HepG2 (cell line): ENCODE data around the gene OR6B1. TPM values are rescaled to one million over a fixed set of nuclear protein-coding genes. Genes with fewer than 3 reads are reported as not detected.

Source experiments
- ATAC-seq: fragments of 200-7000 bp; cut with Tn5 transposase; 3 replicates; pipeline ENCODE4 v1.9.1; 2020; ENCODE audit warnings: mild to moderate bottlenecking, moderate library complexity
- BruUV-seq: library from RNA; stranded (reverse); fragments of 400-500 nt; replicated peaks from 2 replicates; lab custom pipeline; 2021; lab: Mats Ljungman, UMichigan
- CTCF ChIA-PET: fragments of 300-600 bp; formaldehyde crosslinking; extraction: SDS; loops from one replicate; lab custom pipeline; 2021; ENCODE audit warnings: low total read pairs, inconsistent platforms, low intra/inter-chr PET ratio; lab: Yijun Ruan, JAX
- POLR2A ChIA-PET: fragments of 350-600 bp; sonication (Branson Sonifier 250); formaldehyde crosslinking; loops from one replicate; lab custom pipeline; 2020; ENCODE audit warnings: antibody characterized with exemption, inconsistent platforms; lab: Yijun Ruan, JAX
- DNase-seq: peaks from one replicate; pipeline ENCODE4 v3.0.0-alpha.2; 2015; ENCODE audit warnings: low spot score
- FAIRE-seq: peaks from 3 replicates; lab custom pipeline; 2011; peaks lifted over from hg19 to GRCh38; lab: Jason Lieb, UNC
- H2AFZ ChIP-seq: one replicate; pipeline ENCODE4 v1.6.1; 2011; ENCODE audit warnings: low read length, inconsistent platforms
- H3K27ac ChIP-seq: fragments of 300-600 bp; 3 replicates; pipeline ENCODE4 v1.8.0; 2011; ENCODE audit warnings: mixed run types, mild to moderate bottlenecking, mixed read lengths, low read length, inconsistent platforms; ENCODE audit not compliant: insufficient read depth; ENCODE audit errors: extremely low read length
- H3K27me3 ChIP-seq, 2 experiments: fragments of 200-600 bp in 1 of 2; 2 replicates in 1 of 2; 3 replicates in 1 of 2; pipeline versions ENCODE4 v1.6.0 to v1.8.0; 2011; ENCODE audit warnings: low read length in 2 of 2, mild to moderate bottlenecking in 2 of 2, moderate library complexity in 2 of 2, inconsistent platforms in 1 of 2; ENCODE audit not compliant: insufficient read depth in 2 of 2, control insufficient read depth in 1 of 2
- H3K36me3 ChIP-seq, 2 experiments: fragments of 200-600 bp in 1 of 2; replicated peaks in 1 of 2; 2 replicates in 1 of 2; 3 replicates in 1 of 2; pipeline versions ENCODE4 v1.5.1 to v1.8.0; 2011; ENCODE audit warnings: low read length in 2 of 2, inconsistent platforms in 1 of 2; ENCODE audit not compliant: insufficient read depth in 2 of 2, control insufficient read depth in 1 of 2
- H3K4me1 ChIP-seq: 2 replicates; pipeline ENCODE4 v1.5.1; 2012; ENCODE audit warnings: low read length, inconsistent platforms; ENCODE audit not compliant: insufficient read depth
- H3K4me2 ChIP-seq: 2 replicates; pipeline ENCODE4 v1.6.0; 2011; ENCODE audit warnings: low read depth, low read length, inconsistent platforms
- H3K4me3 ChIP-seq, 3 experiments: fragments of 200-600 bp in 1 of 3; sonication (generic), shearing (Covaris generic) in 1 of 3; replicated peaks in 1 of 3; 2 replicates each; pipeline ENCODE4 v1.5.1; 2011 to 2016; ENCODE audit warnings: low read length in 3 of 3, inconsistent platforms in 2 of 3, low read depth in 2 of 3, mild to moderate bottlenecking in 2 of 3, control low read depth in 1 of 3, mixed read lengths in 1 of 3; ENCODE audit not compliant: insufficient read depth in 1 of 3
- H3K79me2 ChIP-seq: one replicate; pipeline ENCODE4 v1.6.1; 2011; ENCODE audit warnings: low read length, inconsistent platforms; ENCODE audit not compliant: insufficient read depth
- H3K9ac ChIP-seq: 2 replicates; pipeline ENCODE4 v1.6.0; 2011; ENCODE audit warnings: mild to moderate bottlenecking, low read depth, low read length, inconsistent platforms; ENCODE audit not compliant: insufficient read depth
- H3K9me3 ChIP-seq: 2 replicates; pipeline ENCODE4 v1.5.1; 2012; ENCODE audit warnings: mild to moderate bottlenecking, low read length
- H4K20me1 ChIP-seq: 2 replicates; pipeline ENCODE4 v1.6.0; 2011; ENCODE audit warnings: inconsistent platforms, mild to moderate bottlenecking, low read length, moderate library complexity; ENCODE audit not compliant: insufficient read depth
- CC2D1A ChIP-seq: sonication (generic); formaldehyde crosslinking; IDR thresholded peaks from 2 replicates; pipeline ENCODE4 v1.8.1; 2023; ENCODE audit warnings: mild to moderate bottlenecking, missing genetic modification reagents
- DNMT3B ChIP-seq: conservative IDR thresholded peaks from 2 replicates; pipeline ENCODE4 v1.6.1; 2016; ENCODE audit warnings: missing biosample characterization, control low read depth
- KMT2A ChIP-seq: sonication (generic); formaldehyde crosslinking; IDR thresholded peaks from 2 replicates; pipeline ENCODE4 v1.4.0; 2020; ENCODE audit warnings: missing genetic modification reagents
- PCBP1 ChIP-seq: fragments of 200-400 bp; formaldehyde crosslinking; IDR thresholded peaks from 2 replicates; pipeline ENCODE4 v1.6.1; 2017; ENCODE audit warnings: mild to moderate bottlenecking, low read depth, low read length, borderline replicate concordance
- SMC3 ChIP-seq: IDR thresholded peaks from 2 replicates; pipeline ENCODE4 v1.6.1; 2011; ENCODE audit warnings: low read length, improper control_type of control experiment
- ZBTB3 ChIP-seq: sonication (generic); formaldehyde crosslinking; IDR thresholded peaks from 2 replicates; pipeline ENCODE4 v1.4.0; 2020; ENCODE audit warnings: low read depth, mild to moderate bottlenecking, moderate library complexity, missing genetic modification reagents, borderline replicate concordance
- ZNF557 ChIP-seq: sonication (generic); formaldehyde crosslinking; IDR thresholded peaks from 2 replicates; pipeline ENCODE4 v1.4.0; 2020; ENCODE audit warnings: missing genetic modification reagents
- WGBS: methylation state at CpG from one replicate; pipeline ENCODE4 v1.1.6; 2017; ENCODE audit warnings: low lambda C conversion rate; 5-methylcytosine and 5-hydroxymethylcytosine counted together
- in situ Hi-C: cut with HindIII; loops from 2 replicates; pipeline ENCODE4 v1.10.0; 2017; ENCODE audit warnings: low pct_unique_long_range_greater_than_20kb; ENCODE audit not compliant: extremely low pct_ligation_motif_present
- intact Hi-C: fragments of 100-400 bp; cut with micrococcal nuclease; formaldehyde crosslinking; loops from one replicate; pipeline ENCODE4 v1.10.0; 2022; ENCODE audit not compliant: unreplicated experiment
- polyA plus RNA-seq, 8 experiments: library from polyadenylated mRNA; depleted of rRNA in 3 of 8; stranded (reverse) in 7 of 8; unstranded in 1 of 8; fragments of >200 nt; fragmentation: Illumina TruSeq in 4 of 8; extraction: Trizol in 4 of 8; gene quantifications; 2 replicates each; pipeline versions ENCODE4 v1.2.1 to v1.2.3, GENCODE V29; 2011 to 2016; ENCODE audit warnings: low read depth in 4 of 8, missing spikeins in 1 of 8, mixed read lengths in 1 of 8; ENCODE audit not compliant: insufficient read depth in 1 of 8
- total RNA-seq, 5 experiments: library from RNA; depleted of rRNA; stranded (reverse); fragments of >200 nt; fragmentation: Illumina TruSeq; extraction: Trizol; gene quantifications; 2 replicates each; pipeline ENCODE4 v1.2.3, GENCODE V29; 2016; ENCODE audit warnings: low read depth in 1 of 5
- TF ChIP-seq, protein P1 (sequence below): sonication (generic); formaldehyde crosslinking; IDR thresholded peaks from 2 replicates; pipeline ENCODE4 v1.8.0; 2022; ENCODE audit warnings: missing genetic modification reagents, low read depth, mild to moderate bottlenecking, borderline replicate concordance
- TF ChIP-seq, protein P2 (sequence below): IDR thresholded peaks from 2 replicates; pipeline ENCODE4 v1.6.1; 2016; ENCODE audit warnings: mild to moderate bottlenecking
- TF ChIP-seq, protein P3 (sequence below): sonication (generic); formaldehyde crosslinking; IDR thresholded peaks from 2 replicates; pipeline ENCODE4 v1.5.1; 2020; ENCODE audit warnings: missing genetic modification reagents, mild to moderate bottlenecking, borderline replicate concordance
- TF ChIP-seq, protein P4 (sequence below): sonication (generic); formaldehyde crosslinking; IDR thresholded peaks from 2 replicates; pipeline ENCODE4 v1.4.0; 2020; ENCODE audit warnings: mild to moderate bottlenecking, missing genetic modification reagents
- TF ChIP-seq, protein P5 (sequence below): sonication (generic); formaldehyde crosslinking; IDR thresholded peaks from 2 replicates; pipeline ENCODE4 v1.4.0; 2020; ENCODE audit warnings: missing genetic modification reagents
- TF ChIP-seq, protein P6 (sequence below): sonication (generic); IDR thresholded peaks from 2 replicates; pipeline ENCODE4 v1.6.1; 2016; ENCODE audit warnings: low read depth, borderline replicate concordance

OR6B1 gene
- total and polyA plus RNA-seq, 2 of the 13 experiments (the other 11 are each of a cell fraction or from before 2014, with no cell fraction given) = 0.18 TPM; not detected in 1

DNA sequence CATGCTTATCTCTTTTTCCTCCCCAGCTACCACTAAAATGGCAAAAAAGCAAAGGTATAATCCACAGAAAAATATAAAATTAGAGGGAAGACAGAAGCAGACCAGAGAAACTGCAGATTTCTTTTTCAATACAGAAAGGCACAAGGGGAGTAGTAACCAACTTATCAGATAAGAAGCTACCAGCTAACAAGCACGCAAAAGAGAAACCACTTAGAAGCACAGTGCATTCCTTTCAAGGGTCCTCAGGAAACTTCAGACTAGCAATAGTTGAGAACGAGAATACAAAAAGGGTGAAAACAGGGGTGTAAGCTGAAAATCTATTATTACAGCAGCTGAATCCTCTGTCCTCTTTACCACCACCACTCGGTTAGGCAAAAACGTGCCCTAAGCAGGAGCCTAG lies 38.8 kb downstream of the OR6B1 start:
- 4% methylated on average over 4 of the region's 4 CpGs for WGBS
- Histone ChIP-seq H2AFZ (no peak overlapping the region), H3K79me2 (no peaks in the 10 kb centered on the region), H3K27ac (no peak overlapping the region), H3K9ac (no peak overlapping the region), H3K27me3 (no peaks in the 10 kb centered on the region), H3K9me3 (no peaks in the 10 kb centered on the region), H3K36me3 (no peaks in the 10 kb centered on the region), H3K4me1 (no peaks in the 10 kb centered on the region)
- CTCF ChIA-PET = no interaction called here
- POLR2A ChIA-PET = no interaction called here
- in situ Hi-C loops = no loop called here
- FAIRE-seq = no peak
- TF ChIP-seq, protein P1, sequence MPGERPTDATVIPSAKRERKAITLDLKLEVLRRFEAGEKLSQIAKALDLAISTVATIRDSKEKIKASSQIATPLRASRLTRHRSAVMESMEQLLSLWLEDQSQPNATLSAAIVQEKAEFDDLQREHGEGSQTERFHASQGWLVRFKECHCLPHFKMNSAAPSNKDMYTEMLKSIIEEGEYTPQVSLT (CRISPR knock-in tag) = no peak
- TF ChIP-seq ZNF557 (CRISPR knock-in tag) = no peak
- no peak for TF ChIP-seq ZBTB3 (CRISPR knock-in tag)
- TF ChIP-seq, protein P2, sequence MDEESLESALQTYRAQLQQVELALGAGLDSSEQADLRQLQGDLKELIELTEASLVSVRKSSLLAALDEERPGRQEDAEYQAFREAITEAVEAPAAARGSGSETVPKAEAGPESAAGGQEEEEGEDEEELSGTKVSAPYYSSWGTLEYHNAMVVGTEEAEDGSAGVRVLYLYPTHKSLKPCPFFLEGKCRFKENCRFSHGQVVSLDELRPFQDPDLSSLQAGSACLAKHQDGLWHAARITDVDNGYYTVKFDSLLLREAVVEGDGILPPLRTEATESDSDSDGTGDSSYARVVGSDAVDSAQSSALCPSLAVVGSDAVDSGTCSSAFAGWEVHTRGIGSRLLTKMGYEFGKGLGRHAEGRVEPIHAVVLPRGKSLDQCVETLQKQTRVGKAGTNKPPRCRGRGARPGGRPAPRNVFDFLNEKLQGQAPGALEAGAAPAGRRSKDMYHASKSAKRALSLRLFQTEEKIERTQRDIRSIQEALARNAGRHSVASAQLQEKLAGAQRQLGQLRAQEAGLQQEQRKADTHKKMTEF (CRISPR knock-in tag) = no peak
- TF ChIP-seq KMT2A (CRISPR knock-in tag) = no peak
- TF ChIP-seq, protein P3, sequence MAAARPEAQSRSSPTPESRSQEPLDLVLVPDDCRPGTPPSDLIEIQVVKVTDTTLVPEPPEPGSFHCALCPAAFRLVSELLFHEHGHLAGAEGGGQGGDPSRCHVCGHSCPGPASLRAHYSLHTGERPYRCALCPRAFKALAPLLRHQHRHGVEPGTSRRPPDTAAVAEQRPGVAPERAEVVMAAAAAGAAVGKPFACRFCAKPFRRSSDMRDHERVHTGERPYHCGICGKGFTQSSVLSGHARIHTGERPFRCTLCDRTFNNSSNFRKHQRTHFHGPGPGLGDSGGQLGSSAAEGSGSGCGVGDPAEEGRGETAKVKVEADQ (CRISPR knock-in tag) = no peak
- TF ChIP-seq PCBP1 = no peak
- no peak for TF ChIP-seq SMC3
- TF ChIP-seq CC2D1A (CRISPR knock-in tag) = no peak
- TF ChIP-seq, protein P4, sequence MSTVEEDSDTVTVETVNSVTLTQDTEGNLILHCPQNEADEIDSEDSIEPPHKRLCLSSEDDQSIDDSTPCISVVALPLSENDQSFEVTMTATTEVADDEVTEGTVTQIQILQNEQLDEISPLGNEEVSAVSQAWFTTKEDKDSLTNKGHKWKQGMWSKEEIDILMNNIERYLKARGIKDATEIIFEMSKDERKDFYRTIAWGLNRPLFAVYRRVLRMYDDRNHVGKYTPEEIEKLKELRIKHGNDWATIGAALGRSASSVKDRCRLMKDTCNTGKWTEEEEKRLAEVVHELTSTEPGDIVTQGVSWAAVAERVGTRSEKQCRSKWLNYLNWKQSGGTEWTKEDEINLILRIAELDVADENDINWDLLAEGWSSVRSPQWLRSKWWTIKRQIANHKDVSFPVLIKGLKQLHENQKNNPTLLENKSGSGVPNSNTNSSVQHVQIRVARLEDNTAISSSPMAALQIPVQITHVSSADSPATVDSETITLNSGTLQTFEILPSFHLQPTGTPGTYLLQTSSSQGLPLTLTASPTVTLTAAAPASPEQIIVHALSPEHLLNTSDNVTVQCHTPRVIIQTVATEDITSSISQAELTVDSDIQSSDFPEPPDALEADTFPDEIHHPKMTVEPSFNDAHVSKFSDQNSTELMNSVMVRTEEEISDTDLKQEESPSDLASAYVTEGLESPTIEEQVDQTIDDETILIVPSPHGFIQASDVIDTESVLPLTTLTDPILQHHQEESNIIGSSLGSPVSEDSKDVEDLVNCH (CRISPR knock-in tag) = no peak
- no peak for TF ChIP-seq DNMT3B (CRISPR knock-in tag)
- TF ChIP-seq, protein P5, sequence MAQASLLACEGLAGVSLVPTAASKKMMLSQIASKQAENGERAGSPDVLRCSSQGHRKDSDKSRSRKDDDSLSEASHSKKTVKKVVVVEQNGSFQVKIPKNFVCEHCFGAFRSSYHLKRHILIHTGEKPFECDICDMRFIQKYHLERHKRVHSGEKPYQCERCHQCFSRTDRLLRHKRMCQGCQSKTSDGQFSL (CRISPR knock-in tag) = no peak
- TF ChIP-seq, protein P6, sequence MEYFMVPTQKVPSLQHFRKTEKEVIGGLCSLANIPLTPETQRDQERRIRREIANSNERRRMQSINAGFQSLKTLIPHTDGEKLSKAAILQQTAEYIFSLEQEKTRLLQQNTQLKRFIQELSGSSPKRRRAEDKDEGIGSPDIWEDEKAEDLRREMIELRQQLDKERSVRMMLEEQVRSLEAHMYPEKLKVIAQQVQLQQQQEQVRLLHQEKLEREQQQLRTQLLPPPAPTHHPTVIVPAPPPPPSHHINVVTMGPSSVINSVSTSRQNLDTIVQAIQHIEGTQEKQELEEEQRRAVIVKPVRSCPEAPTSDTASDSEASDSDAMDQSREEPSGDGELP = no peak
- TF ChIP-seq, all 625 proteins: peak for 0
- ATAC-seq (no peak), DNase-seq (no peak)
- intact Hi-C loops = no loop called here
- Histone ChIP-seq H3K4me2 (no peak overlapping the region), H4K20me1 (no peaks in the 10 kb centered on the region), H3K4me3 (no peak overlapping the region)
- no TSS peak for BruUV-seq
